ENCODE data around the gene EPHA10. TPM values are rescaled to one million over a fixed set of nuclear protein-coding genes. Genes with fewer than 3 reads are reported as not detected.

Gene EPHA10
- total RNA-seq, 4 donors from 2014 or later, result 0.12 TPM; not detected in 3

DNA sequence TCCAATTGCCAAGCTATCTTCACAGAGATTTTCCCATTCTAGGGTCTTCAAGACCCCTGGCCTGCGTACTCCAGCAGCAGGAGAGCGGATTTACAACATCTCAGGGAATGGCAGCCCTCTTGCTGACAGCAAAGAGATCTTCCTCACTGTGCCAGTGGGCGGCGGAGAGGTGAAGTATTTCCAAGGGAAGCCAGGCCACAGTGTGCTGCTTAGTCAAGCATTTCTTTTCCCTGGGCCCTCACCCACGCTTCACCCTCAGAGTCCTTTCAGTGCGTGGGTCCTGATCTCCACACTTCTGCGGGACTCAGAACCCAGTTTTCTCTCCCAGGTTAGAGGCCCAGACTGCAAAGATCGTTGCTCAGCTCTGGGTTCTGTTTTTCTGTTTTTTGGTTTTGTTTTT lies 59.5 kb downstream of the EPHA10 start:
- TF ChIP-seq, protein P1, sequence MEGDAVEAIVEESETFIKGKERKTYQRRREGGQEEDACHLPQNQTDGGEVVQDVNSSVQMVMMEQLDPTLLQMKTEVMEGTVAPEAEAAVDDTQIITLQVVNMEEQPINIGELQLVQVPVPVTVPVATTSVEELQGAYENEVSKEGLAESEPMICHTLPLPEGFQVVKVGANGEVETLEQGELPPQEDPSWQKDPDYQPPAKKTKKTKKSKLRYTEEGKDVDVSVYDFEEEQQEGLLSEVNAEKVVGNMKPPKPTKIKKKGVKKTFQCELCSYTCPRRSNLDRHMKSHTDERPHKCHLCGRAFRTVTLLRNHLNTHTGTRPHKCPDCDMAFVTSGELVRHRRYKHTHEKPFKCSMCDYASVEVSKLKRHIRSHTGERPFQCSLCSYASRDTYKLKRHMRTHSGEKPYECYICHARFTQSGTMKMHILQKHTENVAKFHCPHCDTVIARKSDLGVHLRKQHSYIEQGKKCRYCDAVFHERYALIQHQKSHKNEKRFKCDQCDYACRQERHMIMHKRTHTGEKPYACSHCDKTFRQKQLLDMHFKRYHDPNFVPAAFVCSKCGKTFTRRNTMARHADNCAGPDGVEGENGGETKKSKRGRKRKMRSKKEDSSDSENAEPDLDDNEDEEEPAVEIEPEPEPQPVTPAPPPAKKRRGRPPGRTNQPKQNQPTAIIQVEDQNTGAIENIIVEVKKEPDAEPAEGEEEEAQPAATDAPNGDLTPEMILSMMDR (IDR thresholded peaks at IDR 0.05), result no peak
- no peak for ATAC-seq (ENCODE audit: low FRiP score)
- no peak for DNase-seq (ENCODE audit: low spot score)

DNA sequence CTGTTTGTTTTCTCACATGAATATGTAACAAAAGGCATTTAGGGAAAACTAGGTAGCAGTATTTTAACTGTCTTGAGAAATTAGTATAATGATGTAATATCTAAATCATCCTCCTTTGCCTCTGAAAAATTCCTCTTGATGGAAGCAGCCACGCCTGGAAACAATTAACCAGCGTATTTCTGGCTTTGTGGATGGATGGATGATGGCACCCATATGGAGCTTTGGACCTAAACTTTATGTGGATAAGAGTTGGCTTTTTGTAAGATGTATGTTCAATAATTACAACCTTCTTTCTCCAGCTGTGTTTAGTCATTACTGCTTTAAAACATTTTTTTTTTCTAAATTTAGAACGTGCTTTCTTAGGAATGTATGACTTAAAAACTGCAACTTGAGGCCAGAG lies 60.0 kb downstream of the EPHA10 start:
- DNase-seq (ENCODE audit: low spot score) (no peak), ATAC-seq (ENCODE audit: low FRiP score) (no peak)
- TF ChIP-seq, protein P1 (IDR thresholded peaks at IDR 0.05), result no peak

DNA sequence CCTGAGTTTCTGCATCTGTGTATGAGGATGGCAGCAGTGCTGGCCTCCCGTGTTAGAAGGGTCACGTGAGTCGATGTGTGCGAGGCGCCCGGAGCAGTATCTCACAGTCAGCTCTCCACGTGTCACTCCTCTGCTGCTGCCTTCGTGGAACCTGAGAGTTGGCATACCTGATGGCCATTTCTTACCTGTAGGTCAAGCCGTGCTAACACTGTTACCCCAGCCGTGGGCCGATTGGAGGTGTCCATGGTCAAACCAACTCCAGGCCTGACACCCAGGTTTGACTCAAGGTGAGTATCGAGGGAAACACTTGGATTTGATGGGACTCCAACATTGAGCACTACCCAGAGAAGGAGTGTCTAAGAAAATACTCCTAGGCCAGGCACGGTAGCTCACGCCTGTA lies 61.9 kb downstream of the EPHA10 start:
- ATAC-seq (ENCODE audit: low FRiP score) (no peak), DNase-seq (ENCODE audit: low spot score) (no peak)
- TF ChIP-seq, protein P1 (IDR thresholded peaks at IDR 0.05), result no peak

DNA sequence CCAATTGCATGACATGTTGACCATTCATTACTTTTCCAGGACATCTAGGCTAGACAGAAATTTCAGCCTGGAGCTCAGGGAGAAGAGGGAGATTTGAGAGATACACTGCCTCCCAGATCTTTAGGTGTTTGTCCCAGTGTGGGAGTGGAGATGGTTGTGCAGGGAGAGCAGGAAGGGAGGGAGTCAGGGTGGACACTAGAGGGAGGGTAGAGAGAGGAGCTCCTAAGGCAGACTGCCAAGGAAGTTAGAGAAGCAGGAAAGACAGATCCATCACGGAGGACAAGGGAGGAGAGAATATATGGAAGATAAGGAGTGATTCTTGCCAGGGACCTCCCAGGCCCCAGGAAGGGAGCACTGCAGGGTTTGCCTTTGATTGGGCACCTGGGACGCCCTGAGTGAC lies 63.9 kb downstream of the EPHA10 start:
- DNase-seq (ENCODE audit: low spot score) (no peak), ATAC-seq (ENCODE audit: low FRiP score) (no peak)
- TF ChIP-seq, protein P1 (IDR thresholded peaks at IDR 0.05), result no peak

DNA sequence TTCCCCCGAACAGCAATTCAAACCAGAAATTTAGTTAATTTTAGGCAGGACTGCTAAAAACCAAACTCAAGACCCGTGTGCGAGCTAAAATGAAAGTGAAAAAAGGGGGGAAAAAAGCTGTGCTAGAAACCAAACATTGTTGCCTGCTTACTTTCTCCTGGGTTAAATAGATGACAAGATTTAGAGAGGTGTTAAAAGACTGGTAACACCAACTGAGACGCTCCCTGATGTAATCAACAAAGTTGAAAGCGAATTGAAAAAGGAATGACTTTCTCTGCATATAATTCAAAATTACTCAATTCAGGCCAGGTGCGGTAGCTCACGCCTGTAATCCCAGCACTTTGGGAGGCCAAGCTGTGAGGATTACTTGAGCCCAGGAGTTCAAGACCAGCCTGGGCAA lies 65.8 kb downstream of the EPHA10 start:
- DNase-seq (ENCODE audit: low spot score) (no peak), ATAC-seq (ENCODE audit: low FRiP score) (no peak)
- TF ChIP-seq, protein P1 (IDR thresholded peaks at IDR 0.05), result no peak

DNA sequence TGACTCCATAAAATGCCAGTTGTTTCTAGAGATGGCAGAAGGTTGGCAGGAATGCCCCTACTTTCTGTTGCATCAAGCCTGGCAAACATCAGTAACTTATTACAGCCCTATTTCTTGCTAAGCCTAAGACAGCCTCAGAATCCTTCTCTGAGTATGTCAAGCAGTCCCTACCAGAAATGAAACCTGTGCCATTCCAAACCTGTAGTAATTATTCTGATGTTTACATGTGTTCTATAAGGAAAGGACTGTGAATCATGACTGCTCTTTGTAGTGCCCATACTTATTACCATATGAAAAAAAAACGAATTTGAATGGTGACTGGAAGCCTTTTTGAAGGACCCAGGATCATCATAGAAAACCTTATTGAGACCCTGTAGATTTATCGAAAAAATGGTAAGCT lies 67.2 kb downstream of the EPHA10 start:
- TF ChIP-seq, protein P1 (IDR thresholded peaks at IDR 0.05), result no peak
- DNase-seq (ENCODE audit: low spot score) (no peak), ATAC-seq (ENCODE audit: low FRiP score) (no peak)

DNA sequence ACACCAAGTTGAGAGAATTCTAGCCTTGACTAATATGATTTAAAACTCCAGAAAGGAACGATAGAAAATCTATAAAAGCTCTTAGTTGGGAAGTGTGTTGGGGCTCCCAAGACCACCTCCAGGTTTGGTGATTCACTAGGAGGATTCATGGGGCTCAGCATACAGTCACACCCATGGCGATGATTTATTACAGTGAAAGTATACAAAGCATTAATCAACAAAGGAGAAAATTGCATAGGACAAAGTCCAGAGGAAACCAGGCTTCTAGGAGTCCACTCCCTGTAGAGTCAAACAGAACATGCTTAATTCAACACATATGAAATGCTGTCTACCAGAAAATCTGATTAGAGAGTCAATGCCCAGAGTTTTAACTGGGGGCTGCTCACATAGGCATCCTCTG lies 67.8 kb downstream of the EPHA10 start:
- no peak for DNase-seq (ENCODE audit: low spot score)
- TF ChIP-seq, protein P1 (IDR thresholded peaks at IDR 0.05), result no peak
- ATAC-seq (ENCODE audit: low FRiP score), result no peak
